WERI-Rb-1 (cell line): ENCODE results near the gene NDUFS5.
"Not testable (repeated sequence)": the region's sequence is repeated elsewhere in the genome, so short reads cannot be mapped to it uniquely, and the experiment has no call there.

Experiments used
- DNase-seq: peaks from one replicate; pipeline ENCODE4 v3.0.0-alpha.2; 2020
- H3K27ac ChIP-seq: fragments of 250-450 bp; sonication (Bioruptor Pico); 2 replicates; pipeline ENCODE4 v1.5.1; 2020; ENCODE audit warnings: mild to moderate bottlenecking, moderate library complexity
- H3K27me3 ChIP-seq: fragments of 250-450 bp; sonication (Bioruptor Pico); 2 replicates; pipeline ENCODE4 v1.5.1; 2021; ENCODE audit warnings: mild to moderate bottlenecking, low read depth, moderate library complexity; ENCODE audit not compliant: insufficient read depth, severe bottlenecking
- H3K36me3 ChIP-seq: fragments of 250-450 bp; sonication (Bioruptor Pico); 2 replicates; pipeline ENCODE4 v1.5.1; 2020; ENCODE audit warnings: mild to moderate bottlenecking, moderate library complexity
- H3K4me3 ChIP-seq: 2 replicates; pipeline ENCODE4 v1.5.1; 2011; ENCODE audit warnings: low read depth, mild to moderate bottlenecking, control low read depth, low read length
- H3K9me3 ChIP-seq: fragments of 250-450 bp; sonication (Bioruptor Pico); 2 replicates; pipeline ENCODE4 v1.5.1; 2021; ENCODE audit warnings: mild to moderate bottlenecking, moderate library complexity; ENCODE audit not compliant: severe bottlenecking
- CTCF ChIP-seq: IDR thresholded peaks from 2 replicates; pipeline ENCODE4 v1.5.1; 2011; ENCODE audit warnings: low read depth, mild to moderate bottlenecking, control low read depth, inconsistent platforms, low read length

The NDUFS5 gene

GRCh38 chr1:39006726-39007645, 19.2 kb upstream of the NDUFS5 start:
- DNase-seq, result no peak
- H3K27ac ChIP-seq, result no peak overlapping the region
- TF ChIP-seq CTCF, result no peak
- peaks cover 69% of the 10 kb centered on the region for H3K36me3 ChIP-seq
- no peak overlapping the region for H3K4me3 ChIP-seq
- H3K27me3 ChIP-seq, result no peaks in the 10 kb centered on the region
- H3K9me3 ChIP-seq, result no peaks in the 10 kb centered on the region

- not testable (repeated sequence) for H3K27me3 ChIP-seq, H3K9me3 ChIP-seq, H3K4me3 ChIP-seq, H3K27ac ChIP-seq, DNase-seq, H3K36me3 ChIP-seq
These were observed 11.2 kb upstream of the NDUFS5 start for GRCh38 chr1:39014956-39015355.

GRCh38 chr1:39016604-39017171, 9.5 kb upstream of the NDUFS5 start:
- no peaks in the 10 kb centered on the region for H3K27me3 ChIP-seq
- H3K36me3 ChIP-seq, result no peaks in the 10 kb centered on the region
- no peak overlapping the region for H3K27ac ChIP-seq
- DNase-seq, result no peak
- no peak for TF ChIP-seq CTCF
- H3K4me3 ChIP-seq, result no peak overlapping the region
- H3K9me3 ChIP-seq, result peaks cover 3% of the 10 kb centered on the region

- TF ChIP-seq CTCF, result no peak
- H3K27ac ChIP-seq, result no peak overlapping the region
- H3K4me3 ChIP-seq, result no peak overlapping the region
- H3K36me3 ChIP-seq, result no peaks in the 10 kb centered on the region
- DNase-seq, result no peak
- no peaks in the 10 kb centered on the region for H3K27me3 ChIP-seq
- peaks cover 3% of the 10 kb centered on the region for H3K9me3 ChIP-seq
These were observed 8.9 kb upstream of the NDUFS5 start for GRCh38 chr1:39017266-39017665.

- H3K27ac ChIP-seq, H3K4me3 ChIP-seq, H3K9me3 ChIP-seq, H3K36me3 ChIP-seq, H3K27me3 ChIP-seq, DNase-seq: not testable (repeated sequence)
These were observed 5.7 kb upstream of the NDUFS5 start for GRCh38 chr1:39020494-39020893.

- no peak overlapping the region for H3K27ac ChIP-seq
- H3K27me3 ChIP-seq, result no peaks in the 10 kb centered on the region
- H3K4me3 ChIP-seq, result no peak overlapping the region
- no peak for TF ChIP-seq CTCF
- H3K9me3 ChIP-seq, result peaks cover 3% of the 10 kb centered on the region
- no peaks in the 10 kb centered on the region for H3K36me3 ChIP-seq
- DNase-seq, result no peak
These were observed 4.7 kb upstream of the NDUFS5 start for GRCh38 chr1:39021426-39021825.

- peaks cover 3% of the 10 kb centered on the region for H3K9me3 ChIP-seq
- no peak overlapping the region for H3K4me3 ChIP-seq
- no peak for TF ChIP-seq CTCF
- H3K36me3 ChIP-seq, result peaks cover 1% of the 10 kb centered on the region; the same call in 1 of the 2 replicates
- no peak for DNase-seq
- H3K27ac ChIP-seq, result no peak overlapping the region
- H3K27me3 ChIP-seq, result no peaks in the 10 kb centered on the region
These were observed 3.0 kb upstream of the NDUFS5 start for GRCh38 chr1:39023140-39023539.
